Calu3 (cell line): ENCODE data around the gene CEACAM21. TPM values are rescaled to one million over a fixed set of nuclear protein-coding genes. Genes with fewer than 3 reads are reported as not detected.

Experiments used
- BruUV-seq: library from RNA; stranded (reverse); fragments of 400-500 nt; replicated peaks from 2 replicates; lab custom pipeline; 2021; lab: Mats Ljungman, UMichigan
- CTCF ChIA-PET: fragments of 300-600 bp; sonication (Branson Sonifier 250); formaldehyde crosslinking; loops from one replicate; lab custom pipeline; 2022; ENCODE audit warnings: antibody characterized with exemption; lab: Charles Lee
- DNase-seq: peaks from one replicate; pipeline ENCODE4 v3.0.0; 2022
- H3K27ac Mint-ChIP-seq: one replicate; pipeline ENCODE4 v1.8.0; 2022; ENCODE audit warnings: mixed read lengths; ENCODE audit not compliant: unreplicated experiment
- H3K27me3 Mint-ChIP-seq: one replicate; pipeline ENCODE4 v1.8.0; 2022; ENCODE audit warnings: mixed read lengths; ENCODE audit not compliant: unreplicated experiment
- H3K36me3 Mint-ChIP-seq: one replicate; pipeline ENCODE4 v1.8.0; 2022; ENCODE audit warnings: mild to moderate bottlenecking, moderate library complexity, mixed read lengths; ENCODE audit not compliant: insufficient read depth, unreplicated experiment
- H3K4me1 Mint-ChIP-seq: one replicate; pipeline ENCODE4 v1.8.0; 2022; ENCODE audit warnings: mild to moderate bottlenecking, low read depth, mixed read lengths; ENCODE audit not compliant: unreplicated experiment
- H3K4me3 Mint-ChIP-seq: one replicate; pipeline ENCODE4 v1.8.0; 2022; ENCODE audit warnings: mild to moderate bottlenecking, low read depth, moderate library complexity, mixed read lengths; ENCODE audit not compliant: unreplicated experiment
- H3K9me3 Mint-ChIP-seq: one replicate; pipeline ENCODE4 v1.8.0; 2022; ENCODE audit warnings: low read depth, mixed read lengths; ENCODE audit not compliant: unreplicated experiment
- intact Hi-C: fragments of 100-400 bp; cut with micrococcal nuclease; formaldehyde crosslinking; loops from one replicate; pipeline ENCODE4 v1.10.0; 2022; ENCODE audit not compliant: unreplicated experiment
- total RNA-seq: library from RNA; stranded (reverse); gene quantifications from 2 replicates; pipeline ENCODE4 v1.2.3, GENCODE V29; 2022
- TF ChIP-seq, protein P1 (sequence below): fragments of 200-600 bp; IDR thresholded peaks from one replicate; pipeline ENCODE4 v1.8.0; 2022; ENCODE audit warnings: antibody characterized with exemption; ENCODE audit not compliant: unreplicated experiment

The CEACAM21 gene
- total RNA-seq, 1 experiment from 2014 or later, result not detected

DNA sequence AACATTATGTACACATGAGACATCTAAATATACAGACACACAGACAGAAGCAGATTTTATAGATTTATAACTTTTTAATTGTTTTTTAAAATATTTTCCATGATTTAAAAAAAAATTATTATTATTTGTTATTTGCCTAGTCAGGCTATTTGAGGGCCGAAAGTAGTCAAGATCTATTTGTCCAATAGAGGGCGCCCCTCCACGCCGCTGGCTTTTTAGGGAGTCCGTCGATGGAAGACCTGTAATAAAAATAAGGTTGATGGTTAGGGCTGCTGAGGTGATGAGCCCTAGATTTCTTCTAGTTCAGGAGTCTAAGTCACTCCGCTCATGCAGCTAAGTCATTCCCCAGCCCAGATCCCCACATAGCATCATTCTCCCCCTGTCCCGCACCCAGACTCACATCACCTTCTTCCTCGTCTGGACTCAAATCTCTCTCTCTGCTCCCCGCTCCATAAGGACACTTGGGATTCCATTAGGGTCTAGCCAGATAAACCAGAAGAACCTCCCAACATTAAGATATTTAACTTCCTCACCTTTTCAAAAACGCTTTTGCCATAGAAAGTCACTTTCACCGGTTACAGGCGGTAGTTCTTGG lies 33.9 kb upstream of the CEACAM21 start:
- H3K27ac Mint-ChIP-seq, result no peak overlapping the region
- H3K27me3 Mint-ChIP-seq, result peaks cover 68% of the 10 kb centered on the region
- intact Hi-C loops, result no loop called here
- H3K9me3 Mint-ChIP-seq, result no peaks in the 10 kb centered on the region
- TF ChIP-seq, protein P1, sequence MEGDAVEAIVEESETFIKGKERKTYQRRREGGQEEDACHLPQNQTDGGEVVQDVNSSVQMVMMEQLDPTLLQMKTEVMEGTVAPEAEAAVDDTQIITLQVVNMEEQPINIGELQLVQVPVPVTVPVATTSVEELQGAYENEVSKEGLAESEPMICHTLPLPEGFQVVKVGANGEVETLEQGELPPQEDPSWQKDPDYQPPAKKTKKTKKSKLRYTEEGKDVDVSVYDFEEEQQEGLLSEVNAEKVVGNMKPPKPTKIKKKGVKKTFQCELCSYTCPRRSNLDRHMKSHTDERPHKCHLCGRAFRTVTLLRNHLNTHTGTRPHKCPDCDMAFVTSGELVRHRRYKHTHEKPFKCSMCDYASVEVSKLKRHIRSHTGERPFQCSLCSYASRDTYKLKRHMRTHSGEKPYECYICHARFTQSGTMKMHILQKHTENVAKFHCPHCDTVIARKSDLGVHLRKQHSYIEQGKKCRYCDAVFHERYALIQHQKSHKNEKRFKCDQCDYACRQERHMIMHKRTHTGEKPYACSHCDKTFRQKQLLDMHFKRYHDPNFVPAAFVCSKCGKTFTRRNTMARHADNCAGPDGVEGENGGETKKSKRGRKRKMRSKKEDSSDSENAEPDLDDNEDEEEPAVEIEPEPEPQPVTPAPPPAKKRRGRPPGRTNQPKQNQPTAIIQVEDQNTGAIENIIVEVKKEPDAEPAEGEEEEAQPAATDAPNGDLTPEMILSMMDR, result peak; percentile 76
- DNase-seq, result peak; percentile 74
- peaks cover 1% of the 10 kb centered on the region for H3K36me3 Mint-ChIP-seq
- peaks cover 21% of the 10 kb centered on the region for H3K4me1 Mint-ChIP-seq
- BruUV-seq, result no TSS peak
- H3K4me3 Mint-ChIP-seq, result no peak overlapping the region
- CTCF ChIA-PET, result interaction anchor here (0.6 to 1.0 kb wide), 2 partner anchors 86 to 438 kb away, joined by 3 read pairs; no protein-coding TSS in a partner anchor

DNA sequence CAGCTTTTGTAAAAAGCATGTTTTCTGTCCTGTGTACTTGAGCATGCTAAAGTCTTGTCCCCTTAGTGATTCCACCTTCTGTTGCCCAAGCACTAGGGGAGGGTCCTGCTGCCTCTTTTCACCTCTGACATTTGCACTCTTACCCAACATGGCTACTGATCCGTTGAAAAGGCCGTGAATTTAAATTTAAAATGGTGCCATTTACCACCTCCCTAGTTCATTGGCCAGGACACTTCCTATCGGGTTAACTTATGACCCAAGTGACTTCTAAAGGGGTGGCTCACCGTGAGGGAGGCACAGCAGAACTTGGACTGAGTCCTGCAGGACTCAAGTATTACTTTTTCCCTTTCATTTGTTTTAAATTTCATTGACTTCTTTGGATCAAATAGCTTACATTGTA lies 33.3 kb upstream of the CEACAM21 start:
- BruUV-seq, result no TSS peak
- Mint-ChIP-seq H3K9me3 (no peaks in the 10 kb centered on the region), H3K4me3 (no peak overlapping the region), H3K36me3 (no peaks in the 10 kb centered on the region), H3K4me1 (peaks cover 21% of the 10 kb centered on the region), H3K27ac (no peak overlapping the region), H3K27me3 (peaks cover 65% of the 10 kb centered on the region)
- DNase-seq, result no peak
- CTCF ChIA-PET, result interaction anchor here (0.6 to 1.0 kb wide), 2 partner anchors 86 to 438 kb away, joined by 3 read pairs; no protein-coding TSS in a partner anchor
- TF ChIP-seq, protein P1, result no peak
- intact Hi-C loops, result no loop called here

DNA sequence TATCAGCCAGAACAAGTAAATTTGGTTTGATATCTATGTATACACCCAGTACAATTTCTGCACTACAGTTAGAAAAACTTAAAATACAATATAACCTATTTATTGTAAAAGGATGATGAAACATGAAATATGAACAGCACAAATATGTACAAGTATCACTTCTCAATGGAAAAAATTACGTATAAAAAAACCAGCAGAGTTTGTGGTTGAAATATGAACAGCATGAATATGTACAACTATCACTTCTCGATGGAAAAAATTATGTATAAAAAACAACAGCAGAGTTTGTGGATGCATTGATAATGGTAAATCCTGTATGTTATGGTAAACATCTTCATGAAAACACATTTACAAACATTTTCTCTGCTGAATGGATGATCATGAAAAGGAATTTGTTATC lies 32.4 kb upstream of the CEACAM21 start:
- no peaks in the 10 kb centered on the region for H3K9me3 Mint-ChIP-seq
- no TSS peak for BruUV-seq
- CTCF ChIA-PET, result no interaction called here

DNA sequence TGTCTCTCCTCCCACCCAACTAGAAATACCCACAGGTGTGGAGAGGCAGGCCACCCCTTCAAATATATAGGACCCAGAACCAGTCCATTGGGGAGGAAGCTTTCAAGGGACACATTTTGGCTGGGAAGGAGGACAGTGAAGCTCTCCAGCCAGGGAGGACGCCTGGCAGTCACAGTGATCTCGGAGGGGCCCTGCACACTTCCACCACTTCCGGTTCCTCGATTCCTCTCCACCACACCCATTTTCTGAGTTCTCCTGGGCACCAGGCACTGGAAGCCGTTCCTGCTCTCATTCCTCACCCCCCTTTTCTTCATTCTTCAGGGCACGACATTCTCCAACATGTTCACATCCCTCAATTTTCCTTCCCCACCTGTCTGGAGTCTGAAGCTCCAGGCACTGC lies 30.4 kb upstream of the CEACAM21 start:
- H3K9me3 Mint-ChIP-seq, result no peaks in the 10 kb centered on the region
- peaks cover 32% of the 10 kb centered on the region for H3K4me1 Mint-ChIP-seq
- no TSS peak for BruUV-seq
- CTCF ChIA-PET, result no interaction called here
- intact Hi-C loops, result no loop called here
- no peak overlapping the region for H3K4me3 Mint-ChIP-seq
- no peak overlapping the region for H3K27ac Mint-ChIP-seq
- H3K36me3 Mint-ChIP-seq, result no peaks in the 10 kb centered on the region
- peaks cover 44% of the 10 kb centered on the region for H3K27me3 Mint-ChIP-seq
- no peak for DNase-seq
- TF ChIP-seq, protein P1, result no peak

More for the DNA sequence above, 32.4 kb upstream of the CEACAM21 start:
- no peak for DNase-seq
- Mint-ChIP-seq H3K27ac (no peak overlapping the region), H3K4me1 (peaks cover 22% of the 10 kb centered on the region), H3K36me3 (no peaks in the 10 kb centered on the region), H3K4me3 (no peak overlapping the region), H3K27me3 (peaks cover 55% of the 10 kb centered on the region)
- intact Hi-C loops, result no loop called here
- TF ChIP-seq, protein P1, result no peak
